Stimulated activated CD4-positive, alpha-beta T cell treated with anti-CD3 and anti-CD28 coated beads, Interleukin-12 subunit alpha, Interleukin-12 subunit beta, amount 100 ng/mL, for 48 hours (primary cell): ENCODE data around the gene COLEC12.

Experiments
- DNase-seq, 3 donors: peaks; one replicate each; pipeline ENCODE4 v3.0.0-alpha.2; 2020; ENCODE audit warnings: low read depth in 2 of 3, low spot score in 1 of 3

COLEC12 gene

GRCh38 chr18:500632-501405, at the start of gene COLEC12:
TSS of gene COLEC12 (minus strand) at chr18:500701. CDS start at chr18:500514, 187 bp downstream.
- no peak for DNase-seq

GRCh38 chr18:549967-550366, 49.5 kb upstream of the COLEC12 start:
- DNase-seq, result no peak

GRCh38 chr18:543447-544078, 43.1 kb upstream of the COLEC12 start:
- no peak for DNase-seq

- DNase-seq, result no peak
Measured at GRCh38 chr18:533995-534601, 33.6 kb upstream of the COLEC12 start.

GRCh38 chr18:532632-533031, 32.1 kb upstream of the COLEC12 start:
- no peak for DNase-seq

GRCh38 chr18:532018-532417, 31.5 kb upstream of the COLEC12 start:
- no peak for DNase-seq

- no peak for DNase-seq
Measured at GRCh38 chr18:527146-527545, 26.6 kb upstream of the COLEC12 start.

- no peak for DNase-seq
Measured at GRCh38 chr18:526681-527080, 26.2 kb upstream of the COLEC12 start.

- no peak for DNase-seq
Measured at GRCh38 chr18:525036-525797, 24.7 kb upstream of the COLEC12 start.

GRCh38 chr18:524466-524865, 24.0 kb upstream of the COLEC12 start:
- no peak for DNase-seq

GRCh38 chr18:523561-523960, 23.1 kb upstream of the COLEC12 start:
- DNase-seq, result no peak

- DNase-seq, result no peak
Measured at GRCh38 chr18:519019-519879, 18.7 kb upstream of the COLEC12 start.

GRCh38 chr18:518081-518480, 17.6 kb upstream of the COLEC12 start:
- no peak for DNase-seq

GRCh38 chr18:515838-516237, 15.3 kb upstream of the COLEC12 start:
- no peak for DNase-seq

GRCh38 chr18:515156-515815, 14.8 kb upstream of the COLEC12 start:
- no peak for DNase-seq

GRCh38 chr18:513826-514530, 13.5 kb upstream of the COLEC12 start:
- no peak for DNase-seq

GRCh38 chr18:512957-513356, 12.5 kb upstream of the COLEC12 start:
- DNase-seq, result no peak

GRCh38 chr18:508835-509234, 8.3 kb upstream of the COLEC12 start:
- DNase-seq, result no peak

- no peak for DNase-seq
Measured at GRCh38 chr18:507636-508035, 7.1 kb upstream of the COLEC12 start.

GRCh38 chr18:506801-507200, 6.3 kb upstream of the COLEC12 start:
- DNase-seq, result no peak
